Measurements from ENCODE around the gene CTBP1.
A peak's percentile ranks its signal among the peaks of the same experiment; 100 is the strongest.

GRCh38 chr4:1204828-1205585 lies 43.9 kb downstream of the CTBP1 start:
- TF ChIP-seq POLR2AphosphoS5 (IDR thresholded peaks at IDR 0.05) (peak in 1 of 4 donors; percentile 12), POLR2A (IDR thresholded peaks at IDR 0.05) (peak in 1 of 2 donors; percentile 52), CTCF (IDR thresholded peaks at IDR 0.05) (no peak), EP300 (IDR thresholded peaks at IDR 0.05) (no peak)
